Measurements from ENCODE around the gene LMO7. TPM values are rescaled to one million over a fixed set of nuclear protein-coding genes. Genes with fewer than 3 reads are reported as not detected.

LMO7 gene
- total and polyA plus RNA-seq, 3 donors from 2014 or later, result 39.1 to 132 (median 111) TPM

GRCh38 chr13:75802161-75802560, 166.0 kb downstream of the LMO7 start:
- Histone ChIP-seq H3K27ac (no peak overlapping the region), H3K4me1 (peaks cover 17% of the 10 kb centered on the region), H3K36me3 (ENCODE audit: low read depth, missing control alignments) (no peaks in the 10 kb centered on the region), H3K9me3 (no peaks in the 10 kb centered on the region), H3K27me3 (no peaks in the 10 kb centered on the region), H3K4me3 (no peak overlapping the region)
- no peak for TF ChIP-seq CTCF (IDR thresholded peaks at IDR 0.05)
- no peak for TF ChIP-seq POLR2A (IDR thresholded peaks at IDR 0.05)
- intact Hi-C loops (cut with DNase I; ENCODE audit: low total_unique reads), result no loop called here
- 88 to 93% methylated on average over 5 of the region's 5 CpGs for WGBS, 2 donors
- DNase-seq, result no peak

DNA sequence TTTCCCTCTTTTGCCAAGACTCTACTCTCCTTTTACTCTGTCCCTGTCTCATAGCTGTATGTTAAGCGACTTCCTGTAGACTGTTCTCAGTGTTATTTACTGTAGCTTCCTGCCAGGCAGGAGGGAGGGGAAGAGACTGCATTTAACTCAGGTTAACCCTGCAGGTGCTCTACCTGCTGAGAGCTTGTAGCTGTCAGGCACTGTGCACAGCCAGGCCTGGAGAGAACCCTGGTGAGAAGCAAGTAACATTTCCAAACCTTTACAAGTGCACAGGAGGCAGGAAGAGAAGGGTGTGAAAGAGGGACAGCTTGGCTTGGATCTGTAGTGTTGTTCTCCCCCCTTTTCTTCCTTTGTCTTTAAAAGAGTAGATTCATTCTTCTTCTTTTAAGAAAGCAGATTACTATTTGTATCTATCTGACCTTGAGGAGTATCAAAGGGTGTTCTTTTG, 167.1 kb downstream of the LMO7 start:
- DNase-seq, result no peak
- no peaks in the 10 kb centered on the region for H3K36me3 ChIP-seq (ENCODE audit: low read depth, missing control alignments)
- WGBS, 2 donors, result 27 to 32% methylated on average over 1 of the region's 1 CpG

DNA sequence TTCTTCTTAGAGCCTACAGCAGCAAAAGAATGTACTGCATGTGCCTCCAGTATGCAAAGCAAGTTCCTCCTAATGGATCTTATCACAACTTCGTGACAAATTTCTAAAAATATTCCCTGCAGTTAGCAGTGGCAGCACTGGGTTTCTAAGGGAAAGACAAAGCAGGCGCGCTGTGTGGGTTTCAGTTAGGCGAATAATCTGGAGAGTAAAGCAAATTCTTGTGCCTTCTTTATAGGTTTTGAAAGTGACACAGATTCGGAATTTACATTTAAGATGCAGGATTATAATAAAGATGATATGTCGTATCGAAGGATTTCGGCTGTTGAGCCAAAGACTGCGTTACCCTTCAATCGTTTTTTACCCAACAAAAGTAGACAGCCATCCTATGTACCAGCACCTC, 167.9 kb downstream of the LMO7 start:
- Histone ChIP-seq H3K4me3 (peak overlapping the region in 1 of 2 donors; percentile 24), H3K27ac (peak overlapping the region; percentile 73 to 74), H3K9me3 (no peaks in the 10 kb centered on the region), H3K4me1 (peaks cover 17% of the 10 kb centered on the region), H3K36me3 (ENCODE audit: low read depth, missing control alignments) (no peaks in the 10 kb centered on the region), H3K27me3 (no peaks in the 10 kb centered on the region)
- TF ChIP-seq POLR2A (IDR thresholded peaks at IDR 0.05), result no peak
- no peak for TF ChIP-seq CTCF (IDR thresholded peaks at IDR 0.05)
- WGBS, 2 donors, result 58 to 72% methylated on average over 10 of the region's 10 CpGs
- peak; percentile 49 for DNase-seq
- intact Hi-C loops (cut with DNase I; ENCODE audit: low total_unique reads), result no loop called here

More for the DNA sequence above, 167.1 kb downstream of the LMO7 start:
- Histone ChIP-seq H3K27me3 (no peaks in the 10 kb centered on the region), H3K27ac (peak overlapping the region; percentile 73 to 74), H3K9me3 (no peaks in the 10 kb centered on the region), H3K4me1 (peaks cover 17% of the 10 kb centered on the region), H3K4me3 (no peak overlapping the region)
- TF ChIP-seq POLR2A (IDR thresholded peaks at IDR 0.05) (no peak), CTCF (IDR thresholded peaks at IDR 0.05) (no peak)
- intact Hi-C loops (cut with DNase I; ENCODE audit: low total_unique reads), result no loop called here

GRCh38 chr13:75804605-75805004, 168.5 kb downstream of the LMO7 start:
- 85 to 92% methylated on average over 4 of the region's 4 CpGs for WGBS, 2 donors
- intact Hi-C loops (cut with DNase I; ENCODE audit: low total_unique reads), result no loop called here

More at GRCh38 chr13:75804605-75805004, 168.5 kb downstream of the LMO7 start:
- no peak for DNase-seq
- Histone ChIP-seq H3K4me1 (peaks cover 17% of the 10 kb centered on the region), H3K4me3 (peak overlapping the region in 1 of 2 donors; percentile 24), H3K27me3 (no peaks in the 10 kb centered on the region), H3K27ac (peak overlapping the region; percentile 73 to 74), H3K36me3 (ENCODE audit: low read depth, missing control alignments) (no peaks in the 10 kb centered on the region), H3K9me3 (no peaks in the 10 kb centered on the region)
- TF ChIP-seq POLR2A (IDR thresholded peaks at IDR 0.05) (no peak), CTCF (IDR thresholded peaks at IDR 0.05) (no peak)

All from testis (tissue), 3 donors.